Epithelial cell of alveolus of lung (primary cell): ENCODE measurements around the gene ATG9B. TPM values are rescaled to one million over a fixed set of nuclear protein-coding genes. Genes with fewer than 3 reads are reported as not detected.

ENCODE experiments used
- total RNA-seq: library from RNA; depleted of rRNA; stranded (reverse); fragments of >200 nt; gene quantifications from 2 replicates; pipeline ENCODE4 v1.2.1, GENCODE V29; 2015

Gene ATG9B, protein sequence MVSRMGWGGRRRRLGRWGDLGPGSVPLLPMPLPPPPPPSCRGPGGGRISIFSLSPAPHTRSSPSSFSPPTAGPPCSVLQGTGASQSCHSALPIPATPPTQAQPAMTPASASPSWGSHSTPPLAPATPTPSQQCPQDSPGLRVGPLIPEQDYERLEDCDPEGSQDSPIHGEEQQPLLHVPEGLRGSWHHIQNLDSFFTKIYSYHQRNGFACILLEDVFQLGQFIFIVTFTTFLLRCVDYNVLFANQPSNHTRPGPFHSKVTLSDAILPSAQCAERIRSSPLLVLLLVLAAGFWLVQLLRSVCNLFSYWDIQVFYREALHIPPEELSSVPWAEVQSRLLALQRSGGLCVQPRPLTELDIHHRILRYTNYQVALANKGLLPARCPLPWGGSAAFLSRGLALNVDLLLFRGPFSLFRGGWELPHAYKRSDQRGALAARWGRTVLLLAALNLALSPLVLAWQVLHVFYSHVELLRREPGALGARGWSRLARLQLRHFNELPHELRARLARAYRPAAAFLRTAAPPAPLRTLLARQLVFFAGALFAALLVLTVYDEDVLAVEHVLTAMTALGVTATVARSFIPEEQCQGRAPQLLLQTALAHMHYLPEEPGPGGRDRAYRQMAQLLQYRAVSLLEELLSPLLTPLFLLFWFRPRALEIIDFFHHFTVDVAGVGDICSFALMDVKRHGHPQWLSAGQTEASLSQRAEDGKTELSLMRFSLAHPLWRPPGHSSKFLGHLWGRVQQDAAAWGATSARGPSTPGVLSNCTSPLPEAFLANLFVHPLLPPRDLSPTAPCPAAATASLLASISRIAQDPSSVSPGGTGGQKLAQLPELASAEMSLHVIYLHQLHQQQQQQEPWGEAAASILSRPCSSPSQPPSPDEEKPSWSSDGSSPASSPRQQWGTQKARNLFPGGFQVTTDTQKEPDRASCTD
- 0.13 and 0.64 TPM in 2 replicates for total RNA-seq

DNA sequence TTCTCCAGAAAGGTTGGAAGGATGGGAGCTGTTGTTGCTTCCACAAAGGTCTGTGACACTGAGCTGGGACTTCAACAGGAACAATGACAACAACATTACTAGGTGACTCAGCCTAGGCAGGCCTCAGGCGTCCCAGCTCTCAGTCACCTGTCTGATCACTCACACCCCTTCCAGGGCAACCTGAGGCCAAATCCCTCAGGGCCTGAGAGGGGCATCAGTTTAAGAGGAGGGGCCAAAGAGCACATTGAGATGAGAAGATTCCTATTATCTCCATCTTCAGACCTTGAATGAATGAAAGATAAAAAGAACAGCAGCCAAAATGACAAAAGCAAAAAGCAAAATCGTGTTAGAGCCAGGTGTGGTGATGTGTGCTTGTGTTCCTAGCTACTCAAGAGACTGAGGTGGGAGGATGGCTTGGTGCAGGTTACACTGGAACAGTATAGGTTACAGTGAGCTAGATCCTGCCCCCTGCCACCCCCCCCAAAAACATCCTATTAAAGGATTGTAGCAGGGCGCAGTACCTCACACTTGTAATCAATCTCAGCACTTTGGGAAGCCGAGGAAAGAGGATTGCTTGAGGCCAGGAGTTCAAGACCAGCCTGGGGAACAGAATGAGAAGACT lies at the start of gene ATG9B:
Gene ATG9B (minus strand): TSS at position 60 of the 622 bp plus-strand sequence. CDS start 71 bp downstream, outside the sequence.

DNA sequence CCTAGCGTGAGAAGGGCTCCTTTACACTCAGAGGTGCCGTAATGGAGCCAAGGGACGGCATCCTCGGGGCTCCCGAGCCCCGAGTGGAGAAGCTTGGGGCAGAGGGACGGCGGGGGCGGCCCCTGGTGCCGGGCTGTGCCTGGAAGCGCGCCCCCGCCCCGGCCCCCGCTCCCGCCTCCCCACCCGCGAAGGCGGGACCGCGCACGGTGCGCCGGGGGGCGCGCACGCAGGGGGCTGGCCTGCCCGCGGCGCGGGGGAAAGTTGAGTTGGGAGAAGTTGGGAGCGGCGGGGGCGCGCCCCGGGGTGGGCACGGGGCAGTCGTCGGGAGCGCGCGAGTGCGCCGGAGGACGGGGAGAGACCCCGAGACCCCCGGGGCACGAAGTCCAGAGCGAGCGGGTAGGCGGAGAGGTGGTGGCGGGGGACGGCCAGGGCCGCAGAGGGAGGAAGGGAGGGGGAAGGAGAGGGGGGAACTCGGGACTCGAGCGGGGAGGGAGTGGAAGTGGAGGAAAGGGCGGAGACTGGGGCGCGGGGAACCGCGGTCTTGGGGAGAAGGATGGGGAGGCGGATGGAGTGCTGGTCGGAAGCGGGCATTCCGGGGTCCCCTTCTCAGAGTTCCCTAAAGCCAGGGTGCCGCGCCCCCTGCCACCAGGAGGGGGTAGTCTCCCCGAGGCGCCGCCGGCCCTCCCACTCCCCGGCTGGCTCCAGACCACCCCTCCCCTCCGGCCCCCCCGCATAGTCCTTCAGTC lies 35.2 kb upstream of the ATG9B start, which contains the start of gene SLC4A2:
Gene SLC4A2 (plus strand): TSS at position 223 of the 746 bp plus-strand sequence. CDS start 2,399 bp downstream, outside the sequence.

DNA sequence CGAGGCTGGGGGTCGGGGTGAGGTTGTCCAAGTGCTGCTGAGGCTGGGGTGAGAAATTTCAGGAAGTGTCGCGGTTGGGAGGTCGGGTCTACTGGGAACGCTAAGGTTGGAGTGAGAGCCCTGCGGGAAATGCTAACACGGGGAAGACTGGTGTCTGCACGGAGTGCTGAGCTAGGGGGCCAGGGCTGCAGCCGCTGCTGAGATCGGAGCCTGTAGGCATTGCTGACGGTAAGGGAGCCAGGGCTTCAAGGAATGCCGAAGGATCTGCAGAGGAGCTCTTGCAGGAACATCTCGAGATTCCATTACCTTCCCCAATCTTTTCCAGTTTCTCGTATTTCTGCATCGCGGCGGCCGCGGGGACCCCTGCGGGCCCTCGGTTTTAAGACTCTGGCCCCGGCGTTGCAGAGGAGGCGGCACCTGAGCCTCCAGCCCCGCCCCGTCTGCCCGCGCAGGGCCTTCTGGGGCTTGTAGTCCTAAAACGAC lies 33.3 kb upstream of the ATG9B start, which contains the start of gene CDK5:
Gene CDK5 (minus strand): TSS at position 392 of the 483 bp plus-strand sequence. CDS start 49 bp downstream, at position 343.

DNA sequence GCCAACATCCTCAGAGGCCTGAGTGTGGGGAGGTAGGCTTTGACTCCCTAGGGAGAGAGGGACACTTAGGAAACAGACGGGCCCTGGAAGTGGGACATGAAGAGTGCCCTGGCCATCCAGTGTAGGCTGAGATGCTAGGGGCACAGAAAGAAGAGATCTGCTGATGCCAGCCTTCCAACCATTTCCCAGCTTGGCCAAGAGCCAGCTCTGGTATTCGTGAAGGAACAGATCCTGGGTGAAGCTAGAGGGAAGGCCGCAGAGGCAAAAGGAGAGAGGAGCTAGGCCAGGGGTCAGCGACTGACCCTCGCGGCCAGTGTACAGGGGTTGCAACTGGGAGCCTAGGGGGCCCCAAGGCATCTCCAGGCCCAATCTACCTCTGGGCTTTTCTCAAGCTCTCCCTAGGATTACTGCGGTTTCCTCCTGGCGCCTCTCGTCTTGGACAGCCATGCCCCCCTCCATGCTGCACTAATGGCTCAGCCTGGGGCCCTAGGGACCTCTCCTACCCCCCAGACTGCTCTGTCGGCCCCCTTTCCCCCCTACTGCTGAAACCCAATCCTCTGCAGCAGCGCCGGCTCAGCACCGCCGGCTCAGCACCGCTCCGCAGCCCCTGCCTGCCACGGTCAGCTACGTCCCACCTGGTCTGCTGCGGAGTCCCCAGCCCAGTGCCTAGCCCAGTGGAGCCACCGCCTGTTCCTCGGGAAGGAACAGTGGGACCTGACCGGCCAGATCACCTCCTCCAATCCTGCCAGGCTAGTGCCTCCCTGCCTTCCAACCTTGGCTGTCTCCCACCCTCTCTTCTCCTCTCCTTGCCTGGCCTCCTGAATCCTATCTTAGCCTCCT lies 23.9 kb upstream of the ATG9B start, which contains the start of gene ASIC3:
Gene ASIC3 (plus strand): TSS at position 556 of the 840 bp plus-strand sequence. CDS start 355 bp downstream, outside the sequence.

DNA sequence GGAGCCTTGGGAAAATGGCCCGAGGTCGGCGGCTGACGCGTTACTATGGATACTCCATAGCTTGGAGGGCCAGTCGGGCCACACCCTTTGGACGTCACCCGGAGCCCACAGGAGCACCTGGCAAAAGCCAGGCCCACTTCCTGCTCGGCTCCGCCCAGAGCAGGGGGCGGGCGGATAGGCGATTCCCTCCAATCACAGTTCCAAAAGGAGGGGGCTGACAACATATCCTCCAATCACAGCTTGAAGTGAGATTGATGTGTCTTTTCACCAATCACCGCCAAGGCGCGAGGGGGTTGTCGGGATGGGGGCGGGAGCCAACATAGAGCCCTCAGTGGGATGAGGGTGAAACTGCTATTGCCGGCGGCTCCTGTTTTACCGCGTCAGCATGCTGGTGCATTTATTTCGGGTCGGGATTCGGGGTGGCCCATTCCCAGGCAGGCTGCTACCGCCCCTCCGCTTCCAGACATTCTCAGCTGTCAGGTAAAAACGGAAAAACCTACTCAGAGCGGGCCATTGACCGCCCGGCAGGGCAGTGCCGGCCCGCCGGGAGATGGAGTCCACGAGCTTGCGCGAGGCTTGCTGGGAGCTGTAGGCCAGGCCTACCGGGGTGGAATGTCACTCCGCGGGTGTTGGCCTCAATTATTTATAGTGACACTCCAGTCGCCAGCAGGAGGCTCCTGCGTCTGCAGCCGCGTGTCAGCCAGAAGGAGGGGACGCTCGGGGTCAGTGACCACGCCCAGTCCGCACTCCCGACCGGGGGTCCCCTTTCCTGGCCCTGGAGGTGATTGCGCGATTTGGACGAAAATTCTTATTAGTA lies 4.0 kb upstream of the ATG9B start, which contains the start of gene ABCB8:
Gene ABCB8 (plus strand): TSS at position 320 of the 817 bp plus-strand sequence. CDS start 66 bp downstream, at position 386.

DNA sequence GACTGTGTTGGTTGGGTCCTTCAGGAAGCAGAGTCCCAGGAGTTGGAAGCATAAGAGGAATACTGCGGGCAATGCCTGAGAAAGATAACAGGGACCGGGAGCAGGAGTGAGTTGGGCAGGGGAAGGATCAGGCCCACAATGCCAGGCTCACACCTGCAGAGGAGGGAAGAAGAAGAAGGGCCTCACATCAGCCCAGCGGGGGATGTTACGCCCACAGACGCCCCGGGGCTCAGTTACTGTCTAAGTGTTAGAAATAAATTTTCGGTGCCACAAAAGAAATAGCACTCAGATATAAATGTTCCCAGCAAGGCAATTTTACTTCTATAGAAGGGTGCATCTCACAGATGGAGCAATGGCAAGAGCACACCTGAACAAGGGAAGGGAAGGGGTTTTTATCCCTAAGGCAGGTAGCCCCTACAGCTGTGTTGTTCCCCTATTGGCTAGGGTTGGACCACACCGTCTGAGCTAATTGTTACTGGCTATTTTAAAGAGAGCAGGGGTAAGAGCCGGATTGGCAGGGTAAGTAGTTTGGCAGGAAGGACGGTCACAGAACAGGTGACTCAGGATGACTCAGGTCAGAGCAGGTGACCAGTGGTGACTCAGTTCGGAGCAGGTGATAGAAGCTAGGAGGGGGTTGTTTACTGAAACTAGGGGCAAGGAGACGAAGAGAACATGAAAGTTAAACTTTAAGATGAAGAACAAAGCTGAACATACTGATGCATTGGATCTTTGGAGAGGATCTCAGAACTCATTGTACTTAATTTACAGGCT lies 33.7 kb downstream of the ATG9B start, which contains the start of gene NOS3:
Gene NOS3 (plus strand): TSS at position 602 of the 771 bp plus-strand sequence. CDS start 2,787 bp downstream, outside the sequence.

DNA sequence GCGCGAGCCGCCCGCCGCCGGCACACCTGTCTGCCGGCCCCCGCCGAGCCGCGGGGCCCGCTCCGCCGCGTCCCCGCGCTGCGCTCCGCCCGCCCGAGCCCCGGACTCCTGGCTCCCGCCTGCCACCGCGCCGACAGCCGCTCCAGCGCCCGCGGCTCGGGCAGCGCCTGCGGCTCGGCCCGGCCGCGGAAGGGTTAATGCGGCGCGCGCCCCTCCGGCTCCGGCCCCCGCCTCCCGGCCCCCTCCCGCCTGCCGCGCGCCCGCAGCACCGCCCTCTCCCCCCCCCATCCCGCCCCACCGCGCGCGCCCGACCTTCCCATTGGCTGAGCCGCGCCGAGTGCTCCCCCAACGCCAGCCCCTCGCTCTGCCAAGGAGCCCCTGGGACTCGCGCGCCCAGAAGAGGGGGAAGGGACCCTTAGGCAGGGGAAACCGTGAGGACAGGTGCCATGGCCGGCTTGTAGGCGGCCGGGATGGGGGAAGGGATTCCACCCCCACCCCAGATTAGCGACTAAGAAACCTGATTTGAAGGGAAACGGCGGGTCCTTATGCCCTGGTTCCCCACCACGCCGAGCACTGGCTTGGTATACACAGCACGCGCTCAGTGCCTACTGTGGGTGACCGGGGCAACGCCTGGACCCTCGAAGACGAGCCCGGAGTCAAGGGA lies 46.0 kb downstream of the ATG9B start, which contains the start of gene KCNH2:
Gene KCNH2 (minus strand): TSS at position 196 of the 664 bp plus-strand sequence. CDS start 408 bp downstream, outside the sequence.

Other genes with a start within 250 kb of the ATG9B start
- gene TMEM176B, start 224.1 kb downstream of the ATG9B start, total RNA-seq, result 14.3 TPM in 1 of 2 replicates, not detected in the other
- gene TMEM176A, start 223.7 kb downstream of the ATG9B start, total RNA-seq, result 19.9 TPM in 1 of 2 replicates, not detected in the other
- gene AOC1, start 172.0 kb downstream of the ATG9B start, total RNA-seq, result not detected in 2 replicates
- under 0.01 and 0.16 TPM in 2 replicates for gene KCNH2, start 46.2 kb downstream of the ATG9B start, total RNA-seq
- gene NOS3, start 33.5 kb downstream of the ATG9B start, total RNA-seq, result 1.4 and 4.5 TPM in 2 replicates
- 17.0 and 45.3 TPM in 2 replicates for gene ABCB8, start 4.0 kb upstream of the ATG9B start, total RNA-seq
- gene ASIC3, start 24.0 kb upstream of the ATG9B start, total RNA-seq, result 0.13 and 0.96 TPM in 2 replicates
- 19.9 and 21.6 TPM in 2 replicates for gene CDK5, start 33.4 kb upstream of the ATG9B start, total RNA-seq
- 98.3 and 113 TPM in 2 replicates for gene SLC4A2, start 35.1 kb upstream of the ATG9B start, total RNA-seq
- gene FASTK, start 56.3 kb upstream of the ATG9B start, total RNA-seq, result 46.5 and 52.5 TPM in 2 replicates
- gene TMUB1, start 59.0 kb upstream of the ATG9B start, total RNA-seq, result 55.1 and 58.2 TPM in 2 replicates
- gene AGAP3, start 62.0 kb upstream of the ATG9B start, total RNA-seq, result 25.5 and 34.6 TPM in 2 replicates
- not detected in 2 replicates for gene GBX1, start 143.2 kb upstream of the ATG9B start, total RNA-seq
- not detected in 2 replicates for gene ASB10, start 162.8 kb upstream of the ATG9B start, total RNA-seq
- gene H2BK1, start 186.0 kb upstream of the ATG9B start, total RNA-seq, result not detected in 2 replicates
- 44.6 and 54.8 TPM in 2 replicates for gene ABCF2, start 202.7 kb upstream of the ATG9B start, total RNA-seq
- 74.2 and 81.2 TPM in 2 replicates for gene CHPF2, start 208.0 kb upstream of the ATG9B start, total RNA-seq
- 23.7 and 51.5 TPM in 2 replicates for gene SMARCD3, start 224.2 kb upstream of the ATG9B start, total RNA-seq